Activated T-cell treated with anti-CD3 and anti-CD28 coated beads, Interleukin-2, amount 50 U/mL, for 72 hours (primary cell): ENCODE measurements around the gene ZSCAN30. TPM values are rescaled to one million over a fixed set of nuclear protein-coding genes. Genes with fewer than 3 reads are reported as not detected.
"Not testable (repeated sequence)": the region's sequence is repeated elsewhere in the genome, so short reads cannot be mapped to it uniquely, and the experiment has no call there.

Experiments
- ATAC-seq, 2 donors: fragments of 150-1000 bp; cut with Tn5 transposase; replicated peaks in 1 of 2; 2 replicates each; pipeline ENCODE4 v1.10.0; 2021; ENCODE audit warnings: moderate library complexity in 2 of 2, mild to moderate bottlenecking in 1 of 2
- DNase-seq, 2 donors: peaks; one replicate each; pipeline ENCODE4 v3.0.0; 2021 to 2022; ENCODE audit warnings: mixed read lengths in 1 of 2
- H3K27ac Mint-ChIP-seq: one replicate; pipeline ENCODE4 v1.8.0; 2022; ENCODE audit warnings: mild to moderate bottlenecking, moderate library complexity, mixed read lengths
- H3K27me3 Mint-ChIP-seq: one replicate; pipeline ENCODE4 v1.8.0; 2022; ENCODE audit warnings: low read depth, mixed read lengths
- H3K36me3 Mint-ChIP-seq, 2 donors: one replicate each; pipeline ENCODE4 v1.8.0; 2022; ENCODE audit warnings: mixed read lengths in 2 of 2, mild to moderate bottlenecking in 1 of 2; ENCODE audit not compliant: insufficient read depth in 2 of 2
- H3K4me1 Mint-ChIP-seq: one replicate; pipeline ENCODE4 v1.8.0; 2022; ENCODE audit warnings: low read depth, mixed read lengths
- H3K4me3 Mint-ChIP-seq, 2 donors: one replicate each; pipeline ENCODE4 v1.8.0; 2022; ENCODE audit warnings: mild to moderate bottlenecking in 2 of 2, mixed read lengths in 2 of 2, moderate library complexity in 2 of 2
- H3K9me3 Mint-ChIP-seq, 2 donors: one replicate each; pipeline ENCODE4 v1.8.0; 2022; ENCODE audit warnings: mixed read lengths in 2 of 2
- total RNA-seq, 2 donors: library from RNA; stranded (reverse); gene quantifications; one replicate each; pipeline ENCODE4 v1.2.3, GENCODE V29; 2022

ZSCAN30 gene
- total RNA-seq, 2 donors from 2014 or later: 47.2 to 49.6 TPM

- ATAC-seq (no peak), DNase-seq (no peak)
- peaks cover 42 to 51% of the 10 kb centered on the region in 2 donors for H3K36me3 Mint-ChIP-seq
- peaks cover 11 to 28% of the 10 kb centered on the region in 2 donors for H3K9me3 Mint-ChIP-seq
- H3K4me1 Mint-ChIP-seq: peaks cover 22% of the 10 kb centered on the region
- H3K4me3 Mint-ChIP-seq: peak overlapping the region in 1 of 2 donors; percentile 37
- no peaks in the 10 kb centered on the region for H3K27me3 Mint-ChIP-seq
- peak overlapping the region; percentile 28 for H3K27ac Mint-ChIP-seq
These were observed 47.6 kb downstream of the ZSCAN30 start for GRCh38 chr18:35242426-35242825.

- ATAC-seq (no peak), DNase-seq (no peak)
- Mint-ChIP-seq H3K4me1 (peaks cover 22% of the 10 kb centered on the region), H3K27me3 (no peaks in the 10 kb centered on the region), H3K27ac (peak overlapping the region; percentile 98), H3K36me3 (peaks cover 35 to 42% of the 10 kb centered on the region in 2 donors), H3K4me3 (peak overlapping the region; percentile 92 to 97), H3K9me3 (peaks cover 11 to 23% of the 10 kb centered on the region in 2 donors)
These were observed 48.6 kb downstream of the ZSCAN30 start for GRCh38 chr18:35241448-35241804.

GRCh38 chr18:35240664-35241447 lies 49.2 kb downstream of the ZSCAN30 start, which contains the start of gene ZNF397:
Gene ZNF397, plus strand, starts transcription at chr18:35241034. Its CDS starts 1,437 bp downstream, at chr18:35242471.
- DNase-seq (peak; percentile 97 to 98), ATAC-seq (peak; percentile 99)
- peak within 1 kb of the TSS; percentile 98 for H3K27ac Mint-ChIP-seq
- peaks cover 32 to 36% of the 10 kb centered on the region in 2 donors for H3K36me3 Mint-ChIP-seq
- no peaks in the 10 kb centered on the region for H3K27me3 Mint-ChIP-seq
- H3K4me3 Mint-ChIP-seq: peak within 1 kb of the TSS; percentile 92 to 97
- H3K9me3 Mint-ChIP-seq: peaks cover 11 to 19% of the 10 kb centered on the region in 2 donors
- peaks cover 22% of the 10 kb centered on the region for H3K4me1 Mint-ChIP-seq

GRCh38 chr18:35239314-35239713 lies 50.7 kb downstream of the ZSCAN30 start:
- peaks cover 18 to 21% of the 10 kb centered on the region in 2 donors for H3K36me3 Mint-ChIP-seq
- H3K27ac Mint-ChIP-seq: no peak overlapping the region
- H3K27me3 Mint-ChIP-seq: no peaks in the 10 kb centered on the region
- no peak for DNase-seq
- H3K4me3 Mint-ChIP-seq: peak overlapping the region in 1 of 2 donors; percentile 17
- peaks cover 12% of the 10 kb centered on the region for H3K4me1 Mint-ChIP-seq
- peaks cover 7 to 9% of the 10 kb centered on the region in 2 donors for H3K9me3 Mint-ChIP-seq
- ATAC-seq: no peak

GRCh38 chr18:35236571-35237363 lies 53.3 kb downstream of the ZSCAN30 start:
- H3K27me3 Mint-ChIP-seq: no peaks in the 10 kb centered on the region
- H3K27ac Mint-ChIP-seq: no peak overlapping the region

GRCh38 chr18:35231052-35231451 lies 59.0 kb downstream of the ZSCAN30 start:
- Mint-ChIP-seq H3K9me3 (no peaks in the 10 kb centered on the region), H3K27ac (peak overlapping the region; percentile 51)

More at GRCh38 chr18:35236571-35237363, 53.3 kb downstream of the ZSCAN30 start:
- ATAC-seq: no peak
- H3K4me1 Mint-ChIP-seq: no peaks in the 10 kb centered on the region
- H3K36me3 Mint-ChIP-seq: peaks cover 0 to 2% of the 10 kb centered on the region in 2 donors
- no peak overlapping the region for H3K4me3 Mint-ChIP-seq
- no peak for DNase-seq
- no peaks in the 10 kb centered on the region for H3K9me3 Mint-ChIP-seq

GRCh38 chr18:35227254-35227653 lies 62.8 kb downstream of the ZSCAN30 start:
- H3K4me1 Mint-ChIP-seq: peaks cover 4% of the 10 kb centered on the region
- H3K36me3 Mint-ChIP-seq: no peaks in the 10 kb centered on the region
- peaks cover 7% of the 10 kb centered on the region for H3K27me3 Mint-ChIP-seq
- H3K9me3 Mint-ChIP-seq: no peaks in the 10 kb centered on the region
- H3K4me3 Mint-ChIP-seq: no peak overlapping the region
- ATAC-seq (no peak), DNase-seq (no peak)
- peak overlapping the region; percentile 70 for H3K27ac Mint-ChIP-seq

More at GRCh38 chr18:35231052-35231451, 59.0 kb downstream of the ZSCAN30 start:
- Mint-ChIP-seq H3K4me3 (peak overlapping the region; percentile 69 to 96), H3K4me1 (peaks cover 4% of the 10 kb centered on the region), H3K27me3 (no peaks in the 10 kb centered on the region), H3K36me3 (no peaks in the 10 kb centered on the region)
- ATAC-seq: peak; percentile 84 to 85
- DNase-seq: peak; percentile 79 to 81

- DNase-seq: no peak
- H3K4me1 Mint-ChIP-seq: no peaks in the 10 kb centered on the region
- no peaks in the 10 kb centered on the region for H3K9me3 Mint-ChIP-seq
- no peak overlapping the region for H3K4me3 Mint-ChIP-seq
- no peak overlapping the region for H3K27ac Mint-ChIP-seq
- no peak for ATAC-seq
- peaks cover 7% of the 10 kb centered on the region for H3K27me3 Mint-ChIP-seq
- no peaks in the 10 kb centered on the region for H3K36me3 Mint-ChIP-seq
These were observed 66.2 kb downstream of the ZSCAN30 start for GRCh38 chr18:35223797-35224196.

GRCh38 chr18:35220424-35220823 lies 69.6 kb downstream of the ZSCAN30 start:
- no peaks in the 10 kb centered on the region for H3K36me3 Mint-ChIP-seq
- peaks cover 7% of the 10 kb centered on the region for H3K27me3 Mint-ChIP-seq
- no peak overlapping the region for H3K4me3 Mint-ChIP-seq
- H3K9me3 Mint-ChIP-seq: no peaks in the 10 kb centered on the region
- ATAC-seq (no peak), DNase-seq (no peak)
- H3K27ac Mint-ChIP-seq: no peak overlapping the region
- H3K4me1 Mint-ChIP-seq: no peaks in the 10 kb centered on the region

- DNase-seq, H3K27ac Mint-ChIP-seq, H3K4me3 Mint-ChIP-seq, H3K27me3 Mint-ChIP-seq, H3K36me3 Mint-ChIP-seq, H3K4me1 Mint-ChIP-seq, H3K9me3 Mint-ChIP-seq, ATAC-seq: not testable (repeated sequence)
These were observed 70.7 kb downstream of the ZSCAN30 start for GRCh38 chr18:35219331-35219730.

- H3K4me1 Mint-ChIP-seq, H3K27me3 Mint-ChIP-seq, H3K9me3 Mint-ChIP-seq, H3K27ac Mint-ChIP-seq, DNase-seq, H3K36me3 Mint-ChIP-seq, ATAC-seq, H3K4me3 Mint-ChIP-seq: not testable (repeated sequence)
These were observed 73.4 kb downstream of the ZSCAN30 start for GRCh38 chr18:35216611-35217010.

GRCh38 chr18:35215026-35215425 lies 75.0 kb downstream of the ZSCAN30 start:
- no peak overlapping the region for H3K27ac Mint-ChIP-seq
- ATAC-seq: no peak
- H3K36me3 Mint-ChIP-seq: no peaks in the 10 kb centered on the region
- DNase-seq: no peak
- H3K9me3 Mint-ChIP-seq: no peaks in the 10 kb centered on the region
- no peaks in the 10 kb centered on the region for H3K27me3 Mint-ChIP-seq
- no peaks in the 10 kb centered on the region for H3K4me1 Mint-ChIP-seq
- H3K4me3 Mint-ChIP-seq: no peak overlapping the region
